NB4 (cell line): Measurements from ENCODE around the gene IQGAP2.

Source experiments
- CTCF ChIP-seq: IDR thresholded peaks from one replicate; pipeline ENCODE4 v1.5.1; 2012; ENCODE audit warnings: low read depth, low read length
- MAX ChIP-seq: IDR thresholded peaks from 2 replicates; pipeline ENCODE4 v1.6.1; 2011; ENCODE audit warnings: low read depth, low read length
- POLR2A ChIP-seq: IDR thresholded peaks from 2 replicates; pipeline ENCODE4 v1.6.1; 2011; ENCODE audit warnings: mild to moderate bottlenecking; ENCODE audit not compliant: insufficient read length; ENCODE audit errors: extremely low read depth

GRCh38 chr5:76690037-76690679 is 287.1 kb downstream of the IQGAP2 start:
- no peak for TF ChIP-seq MAX
- no peak for TF ChIP-seq CTCF
- no peak for TF ChIP-seq POLR2A
